SJSA1 (cell line): ENCODE measurements around the gene KRT81. TPM values are rescaled to one million over a fixed set of nuclear protein-coding genes. Genes with fewer than 3 reads are reported as not detected.
"Not testable (repeated sequence)": the region's sequence is repeated elsewhere in the genome, so short reads cannot be mapped to it uniquely, and the experiment has no call there.

ENCODE experiments used
- DNase-seq, 2 experiments: peaks; one replicate each; pipeline ENCODE4 v3.0.0-alpha.2; 2015 to 2020; ENCODE audit warnings: low spot score in 2 of 2, low read depth in 1 of 2
- H3K27ac ChIP-seq: fragments of 250-450 bp; sonication (Bioruptor Pico); 2 replicates; pipeline ENCODE4 v1.5.1; 2020; ENCODE audit warnings: mild to moderate bottlenecking, moderate library complexity
- H3K27me3 ChIP-seq: fragments of 250-450 bp; sonication (Bioruptor Pico); replicated peaks from 2 replicates; pipeline ENCODE4 v1.5.1; 2020; ENCODE audit warnings: mild to moderate bottlenecking, moderate library complexity
- H3K36me3 ChIP-seq: fragments of 250-450 bp; sonication (Bioruptor Pico); 2 replicates; pipeline ENCODE4 v1.5.1; 2020; ENCODE audit warnings: mild to moderate bottlenecking
- H3K4me1 ChIP-seq: fragments of 250-450 bp; sonication (Bioruptor Pico); replicated peaks from 2 replicates; pipeline ENCODE4 v1.6.1; 2021; ENCODE audit warnings: mild to moderate bottlenecking
- H3K4me3 ChIP-seq: fragments of 250-450 bp; sonication (Bioruptor Pico); 2 replicates; pipeline ENCODE4 v1.5.1; 2020; ENCODE audit warnings: mild to moderate bottlenecking
- H3K9me3 ChIP-seq: fragments of 250-450 bp; sonication (Bioruptor Pico); replicated peaks from 2 replicates; pipeline ENCODE4 v1.5.1; 2020; ENCODE audit warnings: mild to moderate bottlenecking
- total RNA-seq: library from RNA; depleted of rRNA; stranded (reverse); fragments of >200 nt; shearing (Covaris generic); gene quantifications from 2 replicates; pipeline ENCODE4 v1.2.3, GENCODE V29; 2014

KRT81 gene
- total RNA-seq, 1 experiment from 2014 or later, result 0.13 TPM

DNA sequence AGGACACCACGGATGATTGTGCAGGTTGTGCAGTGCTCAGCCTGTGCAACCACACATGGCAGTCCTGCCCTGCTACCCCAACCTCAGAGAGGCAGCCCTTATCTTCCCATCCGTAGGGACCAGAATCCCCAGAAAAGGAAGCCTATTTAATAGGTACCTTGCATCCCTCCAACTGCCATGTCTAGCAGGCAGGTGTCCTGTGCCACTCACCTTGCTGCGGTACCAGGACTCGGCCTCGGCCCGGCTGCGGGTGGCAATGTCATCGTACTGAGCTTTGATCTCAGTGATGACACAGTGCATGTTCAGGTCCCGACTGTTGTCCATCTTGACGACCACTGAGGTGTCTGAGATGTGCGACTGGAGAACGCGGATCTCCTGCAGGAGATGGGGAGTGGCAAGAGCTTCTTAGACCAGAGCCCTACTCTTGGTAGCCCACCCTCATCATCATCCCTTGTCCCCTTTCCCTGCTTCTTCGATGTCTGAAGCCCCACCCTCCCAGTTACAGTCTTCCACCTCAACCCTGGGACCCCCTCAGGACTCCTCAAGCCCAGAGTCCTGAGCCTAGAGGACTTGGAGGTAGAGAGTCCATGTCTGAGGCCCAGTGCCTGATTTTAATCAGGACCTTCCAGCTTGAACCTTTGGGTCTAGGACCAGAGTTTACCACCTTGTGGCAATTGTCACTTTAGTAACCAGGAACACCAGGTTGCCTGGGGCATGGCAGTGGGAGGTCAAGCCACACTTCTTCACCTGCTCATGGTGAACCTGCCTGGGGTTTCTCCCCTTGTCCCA is 37.7 kb downstream of the KRT81 start:
- Histone ChIP-seq H3K4me1 (peaks cover 9% of the 10 kb centered on the region), H3K27ac (no peak overlapping the region), H3K36me3 (no peaks in the 10 kb centered on the region), H3K27me3 (no peaks in the 10 kb centered on the region), H3K4me3 (no peak overlapping the region), H3K9me3 (no peaks in the 10 kb centered on the region)
- DNase-seq, result no peak

GRCh38 chr12:52252728-52253343 is 38.5 kb downstream of the KRT81 start:
- H3K4me1 ChIP-seq, result peaks cover 13% of the 10 kb centered on the region
- no peaks in the 10 kb centered on the region for H3K36me3 ChIP-seq
- DNase-seq, result no peak
- H3K27ac ChIP-seq, result no peak overlapping the region
- no peaks in the 10 kb centered on the region for H3K9me3 ChIP-seq
- H3K4me3 ChIP-seq, result no peak overlapping the region
- no peaks in the 10 kb centered on the region for H3K27me3 ChIP-seq

- not testable (repeated sequence) for H3K27ac ChIP-seq, H3K27me3 ChIP-seq, H3K4me3 ChIP-seq, H3K36me3 ChIP-seq, DNase-seq, H3K9me3 ChIP-seq
- H3K4me1 ChIP-seq, result peaks cover 20% of the 10 kb centered on the region
Observed at GRCh38 chr12:52252175-52252615, 39.1 kb downstream of the KRT81 start.

DNA sequence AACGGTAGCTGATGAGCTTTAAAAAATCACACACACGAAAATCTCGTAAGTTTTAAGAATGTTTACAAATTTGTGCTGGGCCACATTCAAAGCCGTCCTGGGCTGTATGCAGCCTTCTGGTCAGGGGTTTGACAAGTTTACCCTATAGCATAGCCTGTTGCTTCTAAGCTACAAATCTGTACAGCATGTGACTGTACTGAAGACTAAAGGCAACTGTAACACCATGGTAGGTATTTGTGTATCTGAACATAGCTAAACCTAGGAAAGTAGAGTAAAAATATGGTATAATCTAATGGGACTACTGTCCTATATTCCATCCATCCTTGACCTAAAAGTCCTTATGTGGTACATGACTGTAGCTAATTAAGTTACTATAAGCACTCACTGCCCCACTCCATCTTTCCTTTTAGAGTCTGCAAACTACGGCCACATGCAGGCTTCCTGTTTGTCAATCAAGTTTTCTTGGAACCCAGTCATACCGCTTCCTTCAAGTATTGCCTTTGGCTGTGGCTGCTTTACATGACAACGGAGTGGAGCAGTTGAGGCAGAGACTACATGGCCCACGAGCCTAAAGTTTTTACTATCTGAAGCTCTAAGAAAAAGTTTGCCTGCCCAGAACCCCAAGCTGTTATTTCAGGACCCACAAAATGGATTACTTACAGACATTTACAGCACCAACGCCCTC is 39.8 kb downstream of the KRT81 start:
- DNase-seq, result no peak
- Histone ChIP-seq H3K4me3 (no peak overlapping the region), H3K36me3 (no peaks in the 10 kb centered on the region), H3K27me3 (no peaks in the 10 kb centered on the region), H3K27ac (no peak overlapping the region), H3K4me1 (peaks cover 27% of the 10 kb centered on the region), H3K9me3 (no peaks in the 10 kb centered on the region)

GRCh38 chr12:52250048-52250990 is 41.0 kb downstream of the KRT81 start:
- H3K4me3 ChIP-seq, result no peak overlapping the region
- H3K4me1 ChIP-seq, result peaks cover 39% of the 10 kb centered on the region
- no peaks in the 10 kb centered on the region for H3K27me3 ChIP-seq
- no peaks in the 10 kb centered on the region for H3K36me3 ChIP-seq
- DNase-seq, result no peak
- no peaks in the 10 kb centered on the region for H3K9me3 ChIP-seq
- H3K27ac ChIP-seq, result no peak overlapping the region

DNA sequence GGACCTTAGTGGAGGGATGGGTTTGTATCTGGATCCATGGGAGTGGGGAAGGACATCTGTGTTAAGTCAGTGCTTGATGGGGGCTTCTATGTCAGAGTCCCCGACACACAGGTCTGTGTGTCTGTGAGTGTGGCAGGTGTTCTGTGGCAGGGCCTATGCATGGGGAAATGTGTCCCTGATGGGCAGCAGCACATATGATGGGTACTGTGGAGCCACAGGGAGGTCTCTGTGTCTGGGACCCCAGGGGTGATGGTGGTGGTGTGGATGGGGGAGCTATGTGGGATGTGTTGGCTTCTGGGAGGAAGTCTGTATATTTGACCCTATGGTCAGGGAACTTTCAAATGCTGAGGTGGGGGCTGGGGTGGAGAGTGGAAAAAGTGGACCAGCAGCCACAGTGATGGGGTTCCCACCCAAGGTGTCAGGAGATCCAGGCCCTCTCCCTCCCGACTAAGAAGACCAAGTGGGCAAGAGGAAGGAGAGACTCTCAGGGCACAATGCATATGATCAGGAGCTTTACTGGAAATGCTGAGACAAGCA is 41.8 kb downstream of the KRT81 start:
- DNase-seq, result no peak
- H3K36me3 ChIP-seq, result no peaks in the 10 kb centered on the region
- H3K27ac ChIP-seq, result no peak overlapping the region
- H3K4me1 ChIP-seq, result peaks cover 44% of the 10 kb centered on the region
- no peaks in the 10 kb centered on the region for H3K27me3 ChIP-seq
- no peak overlapping the region for H3K4me3 ChIP-seq
- H3K9me3 ChIP-seq, result no peaks in the 10 kb centered on the region

DNA sequence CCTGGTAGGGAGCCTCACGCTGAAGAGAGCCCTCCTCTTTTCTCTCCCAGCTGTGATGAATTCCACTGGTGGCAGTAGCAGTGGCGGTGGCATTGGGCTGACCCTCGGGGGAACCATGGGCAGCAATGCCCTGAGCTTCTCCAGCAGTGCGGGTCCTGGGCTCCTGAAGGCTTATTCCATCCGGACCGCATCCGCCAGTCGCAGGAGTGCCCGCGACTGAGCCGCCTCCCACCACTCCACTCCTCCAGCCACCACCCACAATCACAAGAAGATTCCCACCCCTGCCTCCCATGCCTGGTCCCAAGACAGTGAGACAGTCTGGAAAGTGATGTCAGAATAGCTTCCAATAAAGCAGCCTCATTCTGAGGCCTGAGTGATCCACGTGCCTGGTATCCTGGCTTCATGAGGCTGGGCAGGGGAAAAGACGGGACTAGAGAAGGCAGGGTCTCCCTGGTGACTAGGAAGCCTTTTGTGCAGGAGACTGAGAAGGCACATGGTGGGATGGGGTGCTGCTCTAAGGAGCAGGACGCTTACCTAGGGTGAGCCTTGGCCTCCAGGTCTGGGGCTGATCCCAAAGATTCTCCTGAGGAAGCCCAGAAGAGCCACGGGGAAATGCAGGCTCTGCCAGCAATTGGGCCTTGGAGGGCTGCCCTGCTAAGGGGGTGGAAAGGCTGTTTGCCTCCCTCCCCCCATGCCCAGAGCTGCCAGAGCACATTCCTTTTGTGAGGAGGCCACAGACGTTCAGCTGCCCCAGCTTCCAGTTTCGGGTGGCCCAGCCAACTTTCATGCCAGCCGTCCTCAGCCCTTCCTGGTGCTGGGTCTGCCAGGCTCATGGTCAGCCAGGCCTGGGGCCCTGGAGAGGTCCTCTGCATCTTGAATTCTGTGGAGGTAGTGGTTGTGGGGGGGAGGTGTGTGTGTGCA is 42.5 kb downstream of the KRT81 start:
- peaks cover 52% of the 10 kb centered on the region for H3K4me1 ChIP-seq
- no peak for DNase-seq
- H3K9me3 ChIP-seq, result no peaks in the 10 kb centered on the region
- no peak overlapping the region for H3K27ac ChIP-seq
- H3K36me3 ChIP-seq, result no peaks in the 10 kb centered on the region
- no peak overlapping the region for H3K4me3 ChIP-seq
- no peaks in the 10 kb centered on the region for H3K27me3 ChIP-seq

- peaks cover 61% of the 10 kb centered on the region for H3K4me1 ChIP-seq
- H3K4me3 ChIP-seq, result no peak overlapping the region
- no peak overlapping the region for H3K27ac ChIP-seq
- H3K9me3 ChIP-seq, result no peaks in the 10 kb centered on the region
- DNase-seq, result no peak
- H3K36me3 ChIP-seq, result no peaks in the 10 kb centered on the region
- no peaks in the 10 kb centered on the region for H3K27me3 ChIP-seq
Observed at GRCh38 chr12:52247622-52248540, 43.5 kb downstream of the KRT81 start.

DNA sequence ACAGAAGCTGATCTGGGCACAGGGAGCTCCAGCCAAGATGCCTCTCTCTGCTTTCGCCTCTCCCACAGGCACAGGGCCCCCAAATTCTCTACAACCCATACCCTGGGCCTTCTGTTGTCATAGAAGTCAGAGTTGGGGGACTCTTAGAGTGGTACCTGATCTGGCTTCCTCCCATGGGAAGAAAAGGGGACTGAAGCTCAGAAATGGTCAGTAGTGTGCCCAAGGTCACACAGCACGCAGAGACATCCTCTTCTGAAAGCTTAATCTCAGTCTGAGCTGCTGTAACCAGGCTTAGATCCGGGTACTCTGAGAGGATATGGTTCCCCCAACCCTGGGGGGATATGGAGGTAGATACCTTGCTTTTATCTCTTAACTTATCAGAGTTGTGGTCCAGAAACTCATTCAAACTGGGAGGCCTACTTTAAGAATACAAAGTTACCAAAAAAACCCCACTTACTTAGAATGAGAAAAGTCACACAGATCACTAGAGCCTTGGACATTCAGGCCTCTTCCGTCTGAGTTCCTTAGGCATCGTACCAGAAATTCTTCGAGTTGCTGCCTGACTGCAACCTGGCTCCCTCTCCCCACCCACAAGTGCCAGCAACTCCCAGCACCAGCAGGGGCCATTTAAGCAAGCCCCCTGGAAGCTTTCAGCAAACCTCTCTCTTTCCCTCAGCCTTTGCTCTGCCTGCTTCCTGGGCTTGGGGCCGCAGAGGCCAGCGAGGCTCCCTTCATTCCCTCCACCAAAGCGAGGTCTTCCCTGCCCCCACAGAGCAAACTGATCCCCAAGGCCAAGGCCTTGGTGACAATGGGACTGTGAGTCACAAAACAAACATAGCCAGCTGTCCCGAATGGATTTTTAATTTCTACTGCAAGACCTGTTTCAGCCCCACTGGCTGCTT is 44.4 kb downstream of the KRT81 start:
- no peaks in the 10 kb centered on the region for H3K27me3 ChIP-seq
- H3K36me3 ChIP-seq, result no peaks in the 10 kb centered on the region
- H3K4me1 ChIP-seq, result peaks cover 62% of the 10 kb centered on the region
- H3K4me3 ChIP-seq, result no peak overlapping the region
- peak in 1 of 2 experiments; percentile 45 for DNase-seq
- H3K9me3 ChIP-seq, result no peaks in the 10 kb centered on the region
- peak overlapping the region; percentile 18 for H3K27ac ChIP-seq

DNA sequence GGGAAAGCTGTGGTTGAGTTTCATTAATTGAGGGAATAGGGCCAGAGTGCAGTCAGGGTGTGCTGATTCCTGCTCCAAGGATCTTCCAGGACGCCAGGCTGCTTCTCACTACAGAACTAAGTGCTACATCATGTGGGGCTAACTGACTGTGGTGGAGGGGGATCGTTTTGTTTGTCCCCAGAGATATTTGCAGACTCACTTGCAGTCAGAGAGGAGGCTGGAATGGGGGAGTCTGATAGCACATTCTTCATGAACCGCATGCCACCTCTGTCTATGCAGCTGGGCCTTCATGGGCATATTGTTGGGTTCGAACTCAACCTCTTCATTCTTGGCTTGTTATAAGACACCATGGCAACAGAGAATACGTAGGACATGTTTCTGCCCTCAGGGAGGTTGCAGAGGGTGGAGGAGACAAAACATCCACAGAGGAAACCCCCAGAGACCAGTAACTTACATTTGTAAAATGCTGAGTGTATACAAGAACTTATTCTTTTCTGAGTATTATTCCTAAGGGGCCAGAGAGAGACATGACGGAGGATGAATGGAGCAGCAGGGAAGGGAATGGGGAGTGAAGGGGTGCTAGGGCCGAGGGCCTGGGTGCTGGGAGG is 45.3 kb downstream of the KRT81 start:
- Histone ChIP-seq H3K27me3 (no peaks in the 10 kb centered on the region), H3K9me3 (no peaks in the 10 kb centered on the region), H3K4me3 (no peak overlapping the region), H3K27ac (no peak overlapping the region; the same call in 1 of the 2 replicates), H3K4me1 (peaks cover 67% of the 10 kb centered on the region), H3K36me3 (no peaks in the 10 kb centered on the region)
- DNase-seq, result no peak
